HepG2 (cell line): Measurements from ENCODE around the gene NRP1. TPM values are rescaled to one million over a fixed set of nuclear protein-coding genes. Genes with fewer than 3 reads are reported as not detected.

Source experiments
- ATAC-seq: fragments of 200-7000 bp; cut with Tn5 transposase; 3 replicates; pipeline ENCODE4 v1.9.1; 2020; ENCODE audit warnings: mild to moderate bottlenecking, moderate library complexity
- BruUV-seq: library from RNA; stranded (reverse); fragments of 400-500 nt; replicated peaks from 2 replicates; lab custom pipeline; 2021; lab: Mats Ljungman, UMichigan
- CTCF ChIA-PET: fragments of 300-600 bp; formaldehyde crosslinking; extraction: SDS; loops from one replicate; lab custom pipeline; 2021; ENCODE audit warnings: low total read pairs, inconsistent platforms, low intra/inter-chr PET ratio; lab: Yijun Ruan, JAX
- POLR2A ChIA-PET: fragments of 350-600 bp; sonication (Branson Sonifier 250); formaldehyde crosslinking; loops from one replicate; lab custom pipeline; 2020; ENCODE audit warnings: antibody characterized with exemption, inconsistent platforms; lab: Yijun Ruan, JAX
- DNase-seq: peaks from one replicate; pipeline ENCODE4 v3.0.0-alpha.2; 2015; ENCODE audit warnings: low spot score
- FAIRE-seq: peaks from 3 replicates; lab custom pipeline; 2011; peaks lifted over from hg19 to GRCh38; lab: Jason Lieb, UNC
- H2AFZ ChIP-seq: one replicate; pipeline ENCODE4 v1.6.1; 2011; ENCODE audit warnings: low read length, inconsistent platforms
- H3K27ac ChIP-seq: fragments of 300-600 bp; 3 replicates; pipeline ENCODE4 v1.8.0; 2011; ENCODE audit warnings: mixed run types, mild to moderate bottlenecking, mixed read lengths, low read length, inconsistent platforms; ENCODE audit not compliant: insufficient read depth; ENCODE audit errors: extremely low read length
- H3K27me3 ChIP-seq, 2 experiments: fragments of 200-600 bp in 1 of 2; 2 replicates in 1 of 2; 3 replicates in 1 of 2; pipeline versions ENCODE4 v1.6.0 to v1.8.0; 2011; ENCODE audit warnings: low read length in 2 of 2, mild to moderate bottlenecking in 2 of 2, moderate library complexity in 2 of 2, inconsistent platforms in 1 of 2; ENCODE audit not compliant: insufficient read depth in 2 of 2, control insufficient read depth in 1 of 2
- H3K36me3 ChIP-seq, 2 experiments: fragments of 200-600 bp in 1 of 2; replicated peaks in 1 of 2; 2 replicates in 1 of 2; 3 replicates in 1 of 2; pipeline versions ENCODE4 v1.5.1 to v1.8.0; 2011; ENCODE audit warnings: low read length in 2 of 2, inconsistent platforms in 1 of 2; ENCODE audit not compliant: insufficient read depth in 2 of 2, control insufficient read depth in 1 of 2
- H3K4me1 ChIP-seq: 2 replicates; pipeline ENCODE4 v1.5.1; 2012; ENCODE audit warnings: low read length, inconsistent platforms; ENCODE audit not compliant: insufficient read depth
- H3K4me2 ChIP-seq: 2 replicates; pipeline ENCODE4 v1.6.0; 2011; ENCODE audit warnings: low read depth, low read length, inconsistent platforms
- H3K4me3 ChIP-seq, 3 experiments: fragments of 200-600 bp in 1 of 3; sonication (generic), shearing (Covaris generic) in 1 of 3; replicated peaks in 1 of 3; 2 replicates each; pipeline ENCODE4 v1.5.1; 2011 to 2016; ENCODE audit warnings: low read length in 3 of 3, inconsistent platforms in 2 of 3, low read depth in 2 of 3, mild to moderate bottlenecking in 2 of 3, control low read depth in 1 of 3, mixed read lengths in 1 of 3; ENCODE audit not compliant: insufficient read depth in 1 of 3
- H3K79me2 ChIP-seq: one replicate; pipeline ENCODE4 v1.6.1; 2011; ENCODE audit warnings: low read length, inconsistent platforms; ENCODE audit not compliant: insufficient read depth
- H3K9ac ChIP-seq: 2 replicates; pipeline ENCODE4 v1.6.0; 2011; ENCODE audit warnings: mild to moderate bottlenecking, low read depth, low read length, inconsistent platforms; ENCODE audit not compliant: insufficient read depth
- H3K9me3 ChIP-seq: 2 replicates; pipeline ENCODE4 v1.5.1; 2012; ENCODE audit warnings: mild to moderate bottlenecking, low read length
- H4K20me1 ChIP-seq: 2 replicates; pipeline ENCODE4 v1.6.0; 2011; ENCODE audit warnings: inconsistent platforms, mild to moderate bottlenecking, low read length, moderate library complexity; ENCODE audit not compliant: insufficient read depth
- GTF2F1 ChIP-seq: fragments of 150-350 bp; IDR thresholded peaks from 2 replicates; pipeline ENCODE4 v1.6.1; 2014; ENCODE audit warnings: low read length
- ISL2 ChIP-seq: sonication (generic); formaldehyde crosslinking; IDR thresholded peaks from 2 replicates; pipeline ENCODE4 v1.5.0; 2020; ENCODE audit warnings: missing genetic modification reagents
- JUND ChIP-seq: sonication (generic); formaldehyde crosslinking; IDR thresholded peaks from 2 replicates; pipeline ENCODE4 v1.8.0; 2022; ENCODE audit warnings: mild to moderate bottlenecking, missing genetic modification reagents
- MAFG ChIP-seq: sonication (generic); formaldehyde crosslinking; IDR thresholded peaks from 2 replicates; pipeline ENCODE4 v1.5.1; 2020; ENCODE audit warnings: mild to moderate bottlenecking, missing genetic modification reagents
- NFRKB ChIP-seq: fragments of 450-650 bp; IDR thresholded peaks from 2 replicates; pipeline ENCODE4 v1.6.1; 2017
- TBP ChIP-seq: sonication (generic); formaldehyde crosslinking; IDR thresholded peaks from 2 replicates; pipeline ENCODE4 v1.5.0; 2020; ENCODE audit warnings: missing genetic modification reagents
- U2AF2 ChIP-seq: fragments of 200-400 bp; formaldehyde crosslinking; IDR thresholded peaks from 2 replicates; pipeline ENCODE4 v1.6.1; 2017; ENCODE audit warnings: low read depth, mild to moderate bottlenecking, low read length
- ZNF232 ChIP-seq: sonication (generic); formaldehyde crosslinking; IDR thresholded peaks from 2 replicates; pipeline ENCODE4 v1.4.0; 2020; ENCODE audit warnings: missing genetic modification reagents, borderline replicate concordance
- ZNF44 ChIP-seq: sonication (generic); formaldehyde crosslinking; IDR thresholded peaks from 2 replicates; pipeline ENCODE4 v1.5.1; 2020; ENCODE audit warnings: mild to moderate bottlenecking, missing genetic modification reagents
- WGBS: methylation state at CpG from one replicate; pipeline ENCODE4 v1.1.6; 2017; ENCODE audit warnings: low lambda C conversion rate; 5-methylcytosine and 5-hydroxymethylcytosine counted together
- in situ Hi-C: cut with HindIII; loops from 2 replicates; pipeline ENCODE4 v1.10.0; 2017; ENCODE audit warnings: low pct_unique_long_range_greater_than_20kb; ENCODE audit not compliant: extremely low pct_ligation_motif_present
- intact Hi-C: fragments of 100-400 bp; cut with micrococcal nuclease; formaldehyde crosslinking; loops from one replicate; pipeline ENCODE4 v1.10.0; 2022; ENCODE audit not compliant: unreplicated experiment
- polyA plus RNA-seq, 8 experiments: library from polyadenylated mRNA; depleted of rRNA in 3 of 8; stranded (reverse) in 7 of 8; unstranded in 1 of 8; fragments of >200 nt; fragmentation: Illumina TruSeq in 4 of 8; extraction: Trizol in 4 of 8; gene quantifications; 2 replicates each; pipeline versions ENCODE4 v1.2.1 to v1.2.3, GENCODE V29; 2011 to 2016; ENCODE audit warnings: low read depth in 4 of 8, missing spikeins in 1 of 8, mixed read lengths in 1 of 8; ENCODE audit not compliant: insufficient read depth in 1 of 8
- total RNA-seq, 5 experiments: library from RNA; depleted of rRNA; stranded (reverse); fragments of >200 nt; fragmentation: Illumina TruSeq; extraction: Trizol; gene quantifications; 2 replicates each; pipeline ENCODE4 v1.2.3, GENCODE V29; 2016; ENCODE audit warnings: low read depth in 1 of 5
- TF ChIP-seq, protein P1 (sequence below): sonication (generic); formaldehyde crosslinking; IDR thresholded peaks from 2 replicates; pipeline ENCODE4 v1.5.1; 2020; ENCODE audit warnings: mild to moderate bottlenecking, missing genetic modification reagents, moderate library complexity
- TF ChIP-seq, protein P2 (sequence below): fragments of 450-650 bp; IDR thresholded peaks from 2 replicates; pipeline ENCODE4 v1.6.1; 2017; ENCODE audit warnings: mild to moderate bottlenecking
- TF ChIP-seq, protein P3 (sequence below): sonication (generic); formaldehyde crosslinking; IDR thresholded peaks from 2 replicates; pipeline ENCODE4 v1.5.0; 2020; ENCODE audit warnings: missing genetic modification reagents, mild to moderate bottlenecking, borderline replicate concordance

Gene NRP1
- total and polyA plus RNA-seq, 2 of the 13 experiments (the other 11 are each of a cell fraction or from before 2014, with no cell fraction given) = 5.3 to 5.8 TPM

DNA sequence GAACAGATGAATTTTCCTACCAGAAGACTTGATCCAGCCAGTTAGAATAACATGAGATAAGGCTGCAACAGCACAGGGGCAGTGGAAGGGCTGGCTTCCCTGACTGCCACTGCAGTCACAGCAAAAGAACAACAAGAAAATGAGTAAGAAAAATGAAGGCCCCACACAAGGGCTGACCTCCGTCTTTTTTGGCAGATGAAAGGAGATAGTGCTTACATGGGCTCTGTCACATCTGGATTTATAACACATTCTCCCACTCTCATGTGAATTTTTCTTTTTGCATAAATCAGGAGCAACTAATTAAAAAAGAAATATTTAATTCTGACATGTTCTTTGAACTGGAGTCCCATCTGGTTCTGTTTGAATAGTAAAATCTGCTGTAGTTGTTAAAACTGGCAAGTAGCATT lies 99.6 kb downstream of the NRP1 start:
- Histone ChIP-seq H3K9me3 (no peaks in the 10 kb centered on the region), H3K79me2 (no peaks in the 10 kb centered on the region), H4K20me1 (no peaks in the 10 kb centered on the region), H3K36me3 (no peaks in the 10 kb centered on the region), H3K4me2 (no peak overlapping the region), H3K4me1 (peaks cover 20% of the 10 kb centered on the region), H3K27ac (no peak overlapping the region), H3K4me3 (no peak overlapping the region), H3K9ac (no peak overlapping the region), H3K27me3 (no peaks in the 10 kb centered on the region), H2AFZ (no peak overlapping the region)
- DNase-seq = no peak
- intact Hi-C loops = no loop called here
- CTCF ChIA-PET = no interaction called here
- no peak for FAIRE-seq
- no peak for ATAC-seq
- POLR2A ChIA-PET = no interaction called here
- WGBS = 90% methylated on average over 1 of the region's 1 CpG
- no TSS peak for BruUV-seq
- in situ Hi-C loops = no loop called here
- TF ChIP-seq TBP (CRISPR knock-in tag) = no peak
- TF ChIP-seq, protein P1, sequence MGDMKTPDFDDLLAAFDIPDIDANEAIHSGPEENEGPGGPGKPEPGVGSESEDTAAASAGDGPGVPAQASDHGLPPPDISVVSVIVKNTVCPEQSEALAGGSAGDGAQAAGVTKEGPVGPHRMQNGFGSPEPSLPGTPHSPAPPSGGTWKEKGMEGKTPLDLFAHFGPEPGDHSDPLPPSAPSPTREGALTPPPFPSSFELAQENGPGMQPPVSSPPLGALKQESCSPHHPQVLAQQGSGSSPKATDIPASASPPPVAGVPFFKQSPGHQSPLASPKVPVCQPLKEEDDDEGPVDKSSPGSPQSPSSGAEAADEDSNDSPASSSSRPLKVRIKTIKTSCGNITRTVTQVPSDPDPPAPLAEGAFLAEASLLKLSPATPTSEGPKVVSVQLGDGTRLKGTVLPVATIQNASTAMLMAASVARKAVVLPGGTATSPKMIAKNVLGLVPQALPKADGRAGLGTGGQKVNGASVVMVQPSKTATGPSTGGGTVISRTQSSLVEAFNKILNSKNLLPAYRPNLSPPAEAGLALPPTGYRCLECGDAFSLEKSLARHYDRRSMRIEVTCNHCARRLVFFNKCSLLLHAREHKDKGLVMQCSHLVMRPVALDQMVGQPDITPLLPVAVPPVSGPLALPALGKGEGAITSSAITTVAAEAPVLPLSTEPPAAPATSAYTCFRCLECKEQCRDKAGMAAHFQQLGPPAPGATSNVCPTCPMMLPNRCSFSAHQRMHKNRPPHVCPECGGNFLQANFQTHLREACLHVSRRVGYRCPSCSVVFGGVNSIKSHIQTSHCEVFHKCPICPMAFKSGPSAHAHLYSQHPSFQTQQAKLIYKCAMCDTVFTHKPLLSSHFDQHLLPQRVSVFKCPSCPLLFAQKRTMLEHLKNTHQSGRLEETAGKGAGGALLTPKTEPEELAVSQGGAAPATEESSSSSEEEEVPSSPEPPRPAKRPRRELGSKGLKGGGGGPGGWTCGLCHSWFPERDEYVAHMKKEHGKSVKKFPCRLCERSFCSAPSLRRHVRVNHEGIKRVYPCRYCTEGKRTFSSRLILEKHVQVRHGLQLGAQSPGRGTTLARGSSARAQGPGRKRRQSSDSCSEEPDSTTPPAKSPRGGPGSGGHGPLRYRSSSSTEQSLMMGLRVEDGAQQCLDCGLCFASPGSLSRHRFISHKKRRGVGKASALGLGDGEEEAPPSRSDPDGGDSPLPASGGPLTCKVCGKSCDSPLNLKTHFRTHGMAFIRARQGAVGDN (CRISPR knock-in tag) = no peak
- no peak for TF ChIP-seq GTF2F1
- TF ChIP-seq ISL2 (CRISPR knock-in tag) = no peak
- no peak for TF ChIP-seq JUND (CRISPR knock-in tag)
- TF ChIP-seq NFRKB = no peak
- TF ChIP-seq, protein P2, sequence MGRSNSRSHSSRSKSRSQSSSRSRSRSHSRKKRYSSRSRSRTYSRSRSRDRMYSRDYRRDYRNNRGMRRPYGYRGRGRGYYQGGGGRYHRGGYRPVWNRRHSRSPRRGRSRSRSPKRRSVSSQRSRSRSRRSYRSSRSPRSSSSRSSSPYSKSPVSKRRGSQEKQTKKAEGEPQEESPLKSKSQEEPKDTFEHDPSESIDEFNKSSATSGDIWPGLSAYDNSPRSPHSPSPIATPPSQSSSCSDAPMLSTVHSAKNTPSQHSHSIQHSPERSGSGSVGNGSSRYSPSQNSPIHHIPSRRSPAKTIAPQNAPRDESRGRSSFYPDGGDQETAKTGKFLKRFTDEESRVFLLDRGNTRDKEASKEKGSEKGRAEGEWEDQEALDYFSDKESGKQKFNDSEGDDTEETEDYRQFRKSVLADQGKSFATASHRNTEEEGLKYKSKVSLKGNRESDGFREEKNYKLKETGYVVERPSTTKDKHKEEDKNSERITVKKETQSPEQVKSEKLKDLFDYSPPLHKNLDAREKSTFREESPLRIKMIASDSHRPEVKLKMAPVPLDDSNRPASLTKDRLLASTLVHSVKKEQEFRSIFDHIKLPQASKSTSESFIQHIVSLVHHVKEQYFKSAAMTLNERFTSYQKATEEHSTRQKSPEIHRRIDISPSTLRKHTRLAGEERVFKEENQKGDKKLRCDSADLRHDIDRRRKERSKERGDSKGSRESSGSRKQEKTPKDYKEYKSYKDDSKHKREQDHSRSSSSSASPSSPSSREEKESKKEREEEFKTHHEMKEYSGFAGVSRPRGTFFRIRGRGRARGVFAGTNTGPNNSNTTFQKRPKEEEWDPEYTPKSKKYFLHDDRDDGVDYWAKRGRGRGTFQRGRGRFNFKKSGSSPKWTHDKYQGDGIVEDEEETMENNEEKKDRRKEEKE = no peak
- TF ChIP-seq, protein P3, sequence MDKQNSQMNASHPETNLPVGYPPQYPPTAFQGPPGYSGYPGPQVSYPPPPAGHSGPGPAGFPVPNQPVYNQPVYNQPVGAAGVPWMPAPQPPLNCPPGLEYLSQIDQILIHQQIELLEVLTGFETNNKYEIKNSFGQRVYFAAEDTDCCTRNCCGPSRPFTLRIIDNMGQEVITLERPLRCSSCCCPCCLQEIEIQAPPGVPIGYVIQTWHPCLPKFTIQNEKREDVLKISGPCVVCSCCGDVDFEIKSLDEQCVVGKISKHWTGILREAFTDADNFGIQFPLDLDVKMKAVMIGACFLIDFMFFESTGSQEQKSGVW (CRISPR knock-in tag) = no peak
- no peak for TF ChIP-seq ZNF232 (CRISPR knock-in tag)
- no peak for TF ChIP-seq MAFG (CRISPR knock-in tag)
- TF ChIP-seq ZNF44 = no peak
- TF ChIP-seq U2AF2 = no peak
